Astrocyte (in vitro differentiated cells and primary cell): ENCODE data around the gene MOB3C.

Experiments used
- CTCF ChIP-seq: IDR thresholded peaks from 2 replicates; pipeline ENCODE4 v1.5.1; 2011; ENCODE audit warnings: low read depth, mild to moderate bottlenecking, inconsistent platforms, low read length, moderate library complexity; ENCODE audit not compliant: insufficient read depth
- EZH2 ChIP-seq: IDR thresholded peaks from 2 replicates; pipeline ENCODE4 v1.6.1; 2012; ENCODE audit warnings: mild to moderate bottlenecking, low read length, inconsistent platforms; ENCODE audit not compliant: insufficient read depth

- TF ChIP-seq CTCF (no peak), EZH2 (no peak)
Observed at GRCh38 chr1:46614604-46614984, 2.0 kb downstream of the MOB3C start.
